HEK293T (cell line): Measurements from ENCODE around the gene HYKK.
"Not testable (repeated sequence)": the region's sequence is repeated elsewhere in the genome, so short reads cannot be mapped to it uniquely, and the experiment has no call there.

Experiments
- CTCF ChIA-PET: fragments of 350-600 bp; formaldehyde crosslinking; extraction: SDS; loops from one replicate; lab custom pipeline; 2021; ENCODE audit warnings: antibody characterized with exemption, inconsistent platforms; lab: Yijun Ruan, JAX
- POLR2A ChIA-PET: fragments of 350-600 bp; formaldehyde crosslinking; extraction: SDS; loops from one replicate; lab custom pipeline; 2020; ENCODE audit warnings: antibody characterized with exemption, inconsistent platforms; lab: Yijun Ruan, JAX
- DNase-seq: peaks from one replicate; pipeline ENCODE4 v3.0.0; 2012; ENCODE audit warnings: mixed read lengths; ENCODE audit errors: extremely low spot score
- ARNT ChIP-seq: fragments of 450-650 bp; IDR thresholded peaks from 2 replicates; pipeline ENCODE4 v1.6.1; 2017; ENCODE audit warnings: mild to moderate bottlenecking
- BHLHE40 ChIP-seq: fragments of 450-650 bp; IDR thresholded peaks from 2 replicates; pipeline ENCODE4 v1.6.1; 2016; ENCODE audit warnings: mild to moderate bottlenecking, moderate library complexity, borderline replicate concordance
- CTBP1 ChIP-seq: fragments of 450-650 bp; IDR thresholded peaks from 2 replicates; pipeline ENCODE4 v1.6.1; 2016; ENCODE audit warnings: borderline replicate concordance
- ELF4 ChIP-seq: fragments of 450-650 bp; IDR thresholded peaks from 2 replicates; pipeline ENCODE4 v1.6.1; 2017; ENCODE audit warnings: antibody characterized with exemption
- FOXA1 ChIP-seq: fragments of 450-650 bp; IDR thresholded peaks from 2 replicates; pipeline ENCODE4 v1.6.1; 2016; ENCODE audit warnings: mild to moderate bottlenecking
- FOXK2 ChIP-seq: fragments of 450-650 bp; IDR thresholded peaks from 2 replicates; pipeline ENCODE4 v1.6.1; 2016; ENCODE audit warnings: mild to moderate bottlenecking
- FOXM1 ChIP-seq: fragments of 450-650 bp; IDR thresholded peaks from 2 replicates; pipeline ENCODE4 v1.6.1; 2017; ENCODE audit warnings: mild to moderate bottlenecking, borderline replicate concordance
- HDGF ChIP-seq: fragments of 450-650 bp; IDR thresholded peaks from 2 replicates; pipeline ENCODE4 v1.6.1; 2017; ENCODE audit warnings: antibody characterized with exemption, borderline replicate concordance
- L3MBTL2 ChIP-seq: fragments of 450-650 bp; conservative IDR thresholded peaks from 2 replicates; pipeline ENCODE4 v1.6.1; 2016; ENCODE audit warnings: mild to moderate bottlenecking
- LEF1 ChIP-seq: fragments of 450-650 bp; IDR thresholded peaks from 2 replicates; pipeline ENCODE4 v1.6.1; 2017; ENCODE audit warnings: mild to moderate bottlenecking, borderline replicate concordance
- NFRKB ChIP-seq: fragments of 450-650 bp; IDR thresholded peaks from 2 replicates; pipeline ENCODE4 v1.6.1; 2016; ENCODE audit warnings: mild to moderate bottlenecking, moderate library complexity
- PKNOX1 ChIP-seq: fragments of 450-650 bp; IDR thresholded peaks from 2 replicates; pipeline ENCODE4 v1.6.1; 2016
- SP1 ChIP-seq: fragments of 450-650 bp; IDR thresholded peaks from 2 replicates; pipeline ENCODE4 v1.6.1; 2017
- SUZ12 ChIP-seq: fragments of 450-650 bp; IDR thresholded peaks from 2 replicates; pipeline ENCODE4 v1.6.1; 2016; ENCODE audit warnings: mild to moderate bottlenecking
- TARDBP ChIP-seq: fragments of 450-650 bp; IDR thresholded peaks from 2 replicates; pipeline ENCODE4 v1.6.1; 2016
- ZNF384 ChIP-seq: fragments of 450-650 bp; IDR thresholded peaks from 2 replicates; pipeline ENCODE4 v1.6.1; 2016

The HYKK gene

GRCh38 chr15:78509726-78510312 lies 2.4 kb downstream of the HYKK start:
- TF ChIP-seq SP1 (no peak), HDGF (no peak), ZNF384 (no peak), FOXA1 (no peak), FOXK2 (no peak), LEF1 (no peak), CTBP1 (no peak), ARNT (no peak), FOXM1 (no peak), TARDBP (no peak), ELF4 (no peak), NFRKB (no peak), PKNOX1 (no peak), L3MBTL2 (no peak), SUZ12 (no peak), BHLHE40 (no peak)
- DNase-seq = no peak
- ChIA-PET CTCF (no interaction called here), POLR2A (interaction anchor here (1.9 to 2.9 kb wide), 2 partner anchors 31 to 210 kb away, joined by 7 to 27 read pairs; partner anchors contain the start of genes PSMA4 and SKIC8)

GRCh38 chr15:78520035-78520434 lies 12.7 kb downstream of the HYKK start:
- POLR2A ChIA-PET = interaction anchor here (3.0 kb wide), 1 partner anchor 20 kb away, joined by 17 read pairs; the partner anchor contains the start of gene PSMA4
- DNase-seq, CTCF ChIA-PET: not testable (repeated sequence)

- TF ChIP-seq SP1 (no peak), CTBP1 (no peak), LEF1 (no peak), BHLHE40 (no peak), TARDBP (no peak), ARNT (no peak), L3MBTL2 (no peak), FOXM1 (no peak), PKNOX1 (no peak), HDGF (no peak), FOXA1 (no peak), FOXK2 (no peak)
- CTCF ChIA-PET = no interaction called here
- POLR2A ChIA-PET = interaction anchor here (1.3 to 1.6 kb wide), 2 partner anchors 16 kb away, joined by 3 to 5 read pairs; partner anchors contain the start of genes HYKK and PSMA4
- no peak for DNase-seq
These were observed 16.9 kb downstream of the HYKK start for GRCh38 chr15:78524230-78524629.

GRCh38 chr15:78527325-78527724 lies 19.9 kb downstream of the HYKK start:
- no peak for DNase-seq
- TF ChIP-seq ARNT = no peak
- TF ChIP-seq NFRKB = no peak
- no peak for TF ChIP-seq L3MBTL2
- TF ChIP-seq SUZ12 = no peak
- TF ChIP-seq FOXA1 = no peak
- TF ChIP-seq TARDBP = no peak
- no peak for TF ChIP-seq FOXK2
- TF ChIP-seq FOXM1 = no peak
- no peak for TF ChIP-seq BHLHE40
- CTCF ChIA-PET = no interaction called here

GRCh38 chr15:78533331-78533730 lies 26.0 kb downstream of the HYKK start:
- TF ChIP-seq FOXM1 = no peak
- no peak for TF ChIP-seq SUZ12
- no peak for TF ChIP-seq FOXA1
- ChIA-PET POLR2A (no interaction called here), CTCF (no interaction called here)
- no peak for DNase-seq

More at GRCh38 chr15:78527325-78527724, 19.9 kb downstream of the HYKK start:
- POLR2A ChIA-PET = no interaction called here

GRCh38 chr15:78536134-78536533 lies 28.8 kb downstream of the HYKK start:
- ChIA-PET POLR2A (no interaction called here), CTCF (no interaction called here)
- TF ChIP-seq ZNF384 (no peak), NFRKB (no peak), FOXM1 (no peak), SUZ12 (no peak), FOXA1 (no peak), HDGF (no peak), TARDBP (no peak), PKNOX1 (no peak), ARNT (no peak), ELF4 (no peak), L3MBTL2 (no peak), BHLHE40 (no peak), SP1 (no peak), CTBP1 (no peak), LEF1 (no peak)
- DNase-seq = no peak
